ENCODE results near the gene ASCC1.
"Not testable (repeated sequence)": the region's sequence is repeated elsewhere in the genome, so short reads cannot be mapped to it uniquely, and the experiment has no call there.

Gene ASCC1

DNA sequence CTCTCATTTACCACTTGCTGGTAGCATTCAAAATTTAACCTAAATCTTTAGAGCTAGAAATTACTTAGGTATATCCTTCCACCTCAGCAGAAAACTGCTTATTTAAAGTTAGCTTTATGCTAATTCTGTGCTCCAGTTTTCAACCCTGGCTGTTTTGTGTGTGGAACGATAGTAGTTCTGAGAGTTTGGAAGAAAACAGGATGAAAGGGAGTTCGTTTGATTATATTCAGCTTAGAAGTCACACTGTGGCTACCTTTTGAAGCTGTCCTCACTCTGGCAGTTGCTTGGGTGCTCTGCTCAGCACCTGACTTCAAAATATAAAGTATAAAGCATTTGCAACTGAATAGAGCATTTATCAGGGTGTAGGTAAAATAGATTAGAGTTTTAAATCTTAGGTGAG is 2.6 kb upstream of the ASCC1 start:
- Mint-ChIP-seq H3K27ac (peak overlapping the region; percentile 98), H3K36me3 (ENCODE audit: low read depth) (peaks cover 29% of the 10 kb centered on the region), H3K4me1 (peaks cover 69% of the 10 kb centered on the region), H3K4me3 (peak overlapping the region; percentile 99), H3K27me3 (no peaks in the 10 kb centered on the region), H3K9me3 (no peaks in the 10 kb centered on the region)
- DNase-seq, result no peak
- ATAC-seq, result no peak

DNA sequence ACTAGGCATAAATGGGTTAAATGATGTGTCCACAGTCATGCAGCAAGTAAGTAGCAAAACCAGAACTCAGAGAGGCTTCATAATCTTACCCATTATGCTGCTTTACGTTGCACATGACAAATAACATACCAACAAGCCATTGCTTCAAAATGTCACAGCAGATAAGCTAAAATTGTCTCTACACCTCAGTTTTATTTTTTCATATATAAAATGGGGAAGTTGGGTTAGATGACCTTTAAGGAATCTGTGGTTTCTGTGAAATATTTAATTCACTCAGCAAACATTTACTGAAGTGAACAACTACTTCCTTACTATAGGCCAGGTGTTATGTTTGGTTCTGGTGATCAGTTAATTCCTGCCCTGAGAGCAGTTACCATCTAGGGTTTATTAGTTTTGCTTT is 2.2 kb upstream of the ASCC1 start:
- Mint-ChIP-seq H3K27me3 (no peaks in the 10 kb centered on the region), H3K4me3 (peak overlapping the region; percentile 99), H3K27ac (peak overlapping the region; percentile 98), H3K9me3 (no peaks in the 10 kb centered on the region), H3K36me3 (ENCODE audit: low read depth) (peaks cover 25% of the 10 kb centered on the region), H3K4me1 (peaks cover 65% of the 10 kb centered on the region)
- DNase-seq, result no peak
- ATAC-seq, result peak; percentile 77

DNA sequence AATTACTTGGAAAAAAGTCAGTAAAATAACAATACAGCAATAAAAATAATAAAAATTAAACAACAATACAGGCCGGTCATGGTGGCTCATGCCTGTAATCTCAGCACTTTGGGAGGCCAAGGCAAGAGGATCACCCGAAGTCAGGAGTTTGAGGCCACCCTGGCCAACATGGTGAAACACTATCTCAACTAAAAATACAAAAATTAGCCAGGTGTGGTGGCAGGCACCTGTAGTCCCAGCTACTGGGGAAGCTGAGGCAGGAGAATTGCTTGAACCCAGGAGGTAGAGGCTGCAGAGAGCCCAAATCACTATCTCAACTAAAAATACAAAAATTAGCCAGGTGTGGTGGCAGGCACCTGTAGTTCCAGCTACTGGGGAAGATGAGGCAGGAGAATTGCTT is 4.2 kb downstream of the ASCC1 start:
- Mint-ChIP-seq H3K36me3 (ENCODE audit: low read depth) (peaks cover 39% of the 10 kb centered on the region), H3K4me1 (peaks cover 40% of the 10 kb centered on the region)
- H3K27ac Mint-ChIP-seq, DNase-seq, H3K9me3 Mint-ChIP-seq, H3K4me3 Mint-ChIP-seq, H3K27me3 Mint-ChIP-seq, ATAC-seq: not testable (repeated sequence)

DNA sequence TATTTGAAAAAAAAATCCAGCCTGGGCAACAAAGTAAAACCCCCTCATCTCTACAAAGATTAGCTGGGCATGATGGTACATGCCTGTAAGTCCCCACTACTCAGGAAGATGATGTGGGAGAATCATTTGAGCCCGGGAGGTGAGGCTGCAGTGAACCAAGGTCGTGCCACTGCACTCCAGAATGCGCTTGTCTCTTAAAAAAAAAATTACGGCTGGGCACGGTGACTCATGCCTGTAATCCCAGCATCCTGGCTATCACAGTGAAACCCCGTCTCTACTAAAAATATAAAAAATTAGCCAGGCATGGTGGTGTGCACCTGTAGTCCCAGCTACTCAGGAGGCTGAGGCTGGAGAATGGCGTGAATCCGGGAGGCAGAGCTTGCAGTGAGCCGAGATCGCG is 4.7 kb downstream of the ASCC1 start:
- not testable (repeated sequence) for H3K27me3 Mint-ChIP-seq, ATAC-seq, H3K27ac Mint-ChIP-seq, H3K4me3 Mint-ChIP-seq, DNase-seq, H3K9me3 Mint-ChIP-seq
- Mint-ChIP-seq H3K36me3 (ENCODE audit: low read depth) (peaks cover 37% of the 10 kb centered on the region), H3K4me1 (peaks cover 38% of the 10 kb centered on the region)

DNA sequence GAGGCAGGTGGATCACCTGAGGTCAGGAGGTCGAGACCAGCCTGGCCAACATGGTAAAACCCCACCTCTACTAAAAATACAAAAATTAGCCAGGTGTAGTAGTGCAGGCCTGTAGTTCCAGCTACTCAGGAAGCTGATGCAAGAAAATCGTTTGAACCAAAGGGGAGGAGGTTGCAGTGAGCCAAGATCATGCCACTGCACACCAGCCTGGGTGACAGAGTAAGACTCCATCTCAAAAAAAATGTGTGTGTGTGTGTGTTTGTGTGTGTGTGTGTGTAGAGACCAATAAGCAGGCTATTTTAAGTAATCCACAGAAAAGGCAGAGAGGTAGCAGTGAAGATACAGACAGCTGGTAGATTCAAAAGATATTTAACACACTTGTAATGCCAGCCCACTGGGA is 7.5 kb downstream of the ASCC1 start:
- DNase-seq, H3K9me3 Mint-ChIP-seq, H3K27me3 Mint-ChIP-seq, ATAC-seq, H3K4me3 Mint-ChIP-seq: not testable (repeated sequence)
- peaks cover 38% of the 10 kb centered on the region for H3K36me3 Mint-ChIP-seq (ENCODE audit: low read depth)
- peaks cover 22% of the 10 kb centered on the region for H3K4me1 Mint-ChIP-seq
- peak overlapping the region; percentile 88 for H3K27ac Mint-ChIP-seq

DNA sequence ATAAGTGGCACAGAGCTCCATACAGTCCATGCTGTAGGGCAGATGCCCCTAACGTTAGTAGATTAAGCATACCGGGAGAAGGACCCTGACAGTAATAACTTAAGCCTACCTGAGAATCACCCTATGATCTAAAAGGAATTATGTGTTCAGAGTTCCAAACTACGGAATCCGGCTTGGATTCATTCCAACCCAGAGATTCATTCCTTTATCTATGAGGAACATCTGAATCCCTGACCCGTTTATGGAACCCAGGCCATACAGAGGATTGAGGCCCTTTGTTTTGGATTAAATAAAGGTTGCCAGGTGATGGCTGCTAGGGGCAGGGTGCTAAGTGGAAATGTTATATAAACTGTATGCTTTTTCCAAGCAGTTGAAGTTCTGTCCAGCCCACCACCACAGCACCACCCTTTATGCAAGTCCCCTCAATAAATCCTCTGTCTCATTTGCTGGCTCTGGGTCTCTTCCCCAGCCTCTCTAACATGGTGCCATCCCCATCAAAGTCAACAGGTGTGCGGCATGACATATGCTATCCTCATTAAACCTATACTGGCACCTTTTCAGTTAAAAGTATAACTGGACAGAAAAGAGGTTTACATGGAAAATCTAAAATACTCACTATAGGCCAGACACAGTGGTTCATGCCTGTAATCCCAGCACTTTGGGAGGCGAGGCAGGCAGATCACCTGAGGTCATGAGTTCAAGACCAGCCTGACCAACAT is 9.4 kb downstream of the ASCC1 start:
- no peaks in the 10 kb centered on the region for H3K9me3 Mint-ChIP-seq
- H3K36me3 Mint-ChIP-seq (ENCODE audit: low read depth), result peaks cover 37% of the 10 kb centered on the region
- H3K4me1 Mint-ChIP-seq, result peaks cover 16% of the 10 kb centered on the region
- H3K27me3 Mint-ChIP-seq, result no peaks in the 10 kb centered on the region
- ATAC-seq (no peak), DNase-seq (no peak)
- no peak overlapping the region for H3K4me3 Mint-ChIP-seq
- H3K27ac Mint-ChIP-seq, result no peak overlapping the region

DNA sequence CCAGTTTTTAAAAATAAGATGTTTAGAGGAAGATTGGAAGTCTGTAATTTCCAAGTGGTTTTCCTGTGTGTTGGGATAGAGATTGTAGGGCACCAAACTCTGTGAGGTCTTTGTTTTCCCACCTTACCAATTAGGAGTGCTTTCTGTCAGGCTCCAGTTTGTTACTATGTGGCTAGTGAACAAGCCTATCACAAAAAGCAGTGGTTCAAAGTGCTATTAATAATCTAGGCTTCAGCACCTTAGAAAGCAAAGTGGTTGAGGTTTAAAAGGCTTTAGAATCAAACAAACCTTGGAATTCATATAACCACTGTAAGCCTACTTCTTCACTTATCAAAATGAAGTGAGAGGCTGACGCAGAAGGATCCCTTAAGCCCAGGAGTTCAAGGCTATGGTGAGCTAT is 11.4 kb downstream of the ASCC1 start:
- Mint-ChIP-seq H3K4me1 (peaks cover 10% of the 10 kb centered on the region), H3K27ac (no peak overlapping the region), H3K27me3 (no peaks in the 10 kb centered on the region), H3K9me3 (no peaks in the 10 kb centered on the region), H3K36me3 (ENCODE audit: low read depth) (peaks cover 34% of the 10 kb centered on the region), H3K4me3 (no peak overlapping the region)
- ATAC-seq, result no peak
- DNase-seq, result no peak

DNA sequence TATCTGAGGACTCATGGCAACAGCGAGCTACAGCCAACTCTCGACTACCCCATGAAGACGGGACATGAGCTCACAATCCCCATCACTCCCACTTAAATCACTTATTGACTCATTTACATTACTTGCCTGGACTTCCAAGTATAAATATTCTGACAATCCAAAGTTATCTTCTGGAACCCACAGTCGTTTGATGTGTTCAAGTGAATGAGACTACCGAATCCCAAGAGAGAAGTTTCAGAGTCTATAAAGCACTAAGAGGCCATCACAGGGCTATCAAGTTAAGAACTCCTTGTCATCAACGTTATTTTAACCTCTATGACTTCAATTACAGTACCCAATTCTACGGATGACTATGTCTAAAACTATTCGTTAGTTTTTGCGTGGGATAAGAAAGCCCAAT is 11.8 kb downstream of the ASCC1 start:
- Mint-ChIP-seq H3K4me3 (no peak overlapping the region), H3K4me1 (peaks cover 10% of the 10 kb centered on the region), H3K36me3 (ENCODE audit: low read depth) (peaks cover 35% of the 10 kb centered on the region), H3K9me3 (no peaks in the 10 kb centered on the region), H3K27ac (no peak overlapping the region), H3K27me3 (no peaks in the 10 kb centered on the region)
- no peak for ATAC-seq
- DNase-seq, result no peak

DNA sequence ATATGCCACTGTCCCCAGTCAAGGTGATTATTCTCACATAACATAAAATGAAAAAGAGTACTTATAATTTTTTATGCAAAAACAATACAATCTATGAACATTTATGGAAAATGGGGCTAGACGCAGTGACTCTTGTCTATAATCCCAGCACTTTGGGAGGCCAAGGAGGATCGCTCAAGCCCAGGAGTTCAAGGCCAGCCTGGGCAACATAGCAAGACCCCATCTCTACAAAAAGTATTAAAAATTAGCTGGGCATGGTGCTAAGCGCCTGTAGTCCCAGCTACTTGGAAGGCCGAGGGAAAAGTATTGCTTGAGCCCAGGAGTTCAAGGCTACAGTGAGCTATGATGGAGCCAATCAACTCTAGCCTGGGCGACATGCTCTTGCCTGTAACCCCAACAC is 14.8 kb downstream of the ASCC1 start:
- no peaks in the 10 kb centered on the region for H3K9me3 Mint-ChIP-seq

DNA sequence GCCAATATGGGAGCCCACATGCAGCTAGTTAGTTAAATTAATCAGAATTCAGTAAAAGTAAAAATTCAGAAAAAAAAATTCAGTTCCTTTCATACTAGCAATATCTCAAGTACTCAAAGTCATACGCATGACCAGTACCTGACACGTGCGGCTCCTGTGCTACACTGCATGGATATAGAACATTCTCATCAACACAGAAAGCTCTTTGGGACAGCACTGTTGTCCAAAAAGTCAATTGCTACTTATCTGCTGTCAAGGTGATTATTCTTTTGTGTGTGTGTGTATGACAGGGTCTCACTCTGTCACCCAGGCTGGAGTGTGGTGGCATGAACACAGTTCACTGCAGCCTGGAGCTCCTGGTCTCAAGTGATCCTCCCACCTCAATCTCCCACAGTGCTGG is 15.2 kb downstream of the ASCC1 start:
- no peak overlapping the region for H3K4me3 Mint-ChIP-seq
- H3K36me3 Mint-ChIP-seq (ENCODE audit: low read depth), result peaks cover 29% of the 10 kb centered on the region

More for the DNA sequence above, 14.8 kb downstream of the ASCC1 start:
- no peaks in the 10 kb centered on the region for H3K4me1 Mint-ChIP-seq
- no peak overlapping the region for H3K4me3 Mint-ChIP-seq
- ATAC-seq, result no peak
- H3K36me3 Mint-ChIP-seq (ENCODE audit: low read depth), result peaks cover 26% of the 10 kb centered on the region
- no peak overlapping the region for H3K27ac Mint-ChIP-seq
- DNase-seq, result no peak
- no peaks in the 10 kb centered on the region for H3K27me3 Mint-ChIP-seq

DNA sequence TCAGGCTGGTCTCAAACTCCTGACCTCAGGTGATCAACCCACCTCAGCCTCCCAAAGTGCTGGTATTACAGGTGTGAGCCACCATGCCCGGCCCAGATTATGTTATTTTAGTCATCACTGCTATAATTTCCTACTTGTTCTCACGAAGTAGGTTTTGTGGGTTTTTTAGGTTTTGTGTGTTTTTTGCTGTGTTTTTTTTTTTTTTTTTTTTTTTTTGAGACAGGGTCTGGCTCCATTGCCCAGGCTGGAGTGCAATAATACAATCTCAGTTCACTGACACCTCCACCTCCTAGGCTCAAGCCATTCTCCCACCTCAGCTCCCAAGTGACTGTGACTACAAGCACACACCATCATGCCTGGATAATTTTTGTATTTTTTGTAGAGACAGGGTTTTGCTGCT is 21.1 kb downstream of the ASCC1 start:
- ATAC-seq (no peak), DNase-seq (no peak)
- no peaks in the 10 kb centered on the region for H3K27me3 Mint-ChIP-seq
- H3K27ac Mint-ChIP-seq, result no peak overlapping the region
- no peak overlapping the region for H3K4me3 Mint-ChIP-seq
- no peaks in the 10 kb centered on the region for H3K4me1 Mint-ChIP-seq
- no peaks in the 10 kb centered on the region for H3K9me3 Mint-ChIP-seq
- H3K36me3 Mint-ChIP-seq (ENCODE audit: low read depth), result peaks cover 30% of the 10 kb centered on the region

More for the DNA sequence above, 15.2 kb downstream of the ASCC1 start:
- no peaks in the 10 kb centered on the region for H3K9me3 Mint-ChIP-seq
- H3K27ac Mint-ChIP-seq, result no peak overlapping the region
- no peak for ATAC-seq
- no peaks in the 10 kb centered on the region for H3K27me3 Mint-ChIP-seq
- no peak for DNase-seq
- H3K4me1 Mint-ChIP-seq, result no peaks in the 10 kb centered on the region

DNA sequence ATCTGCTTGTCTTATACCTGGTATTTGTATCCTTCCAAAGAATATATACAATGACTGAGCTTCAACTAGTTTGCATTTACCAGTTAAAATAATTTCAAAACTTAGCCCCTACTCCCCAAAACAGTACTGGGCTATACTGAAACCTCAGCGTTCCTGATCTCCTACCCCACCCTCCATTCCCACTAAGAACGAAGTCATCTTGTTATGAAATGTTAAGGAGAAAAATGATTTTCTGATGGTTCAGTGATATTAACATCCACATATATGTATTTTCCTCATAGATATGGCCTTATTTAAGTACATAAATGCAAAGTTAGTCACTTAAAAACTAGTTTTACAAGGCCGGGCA is 29.1 kb downstream of the ASCC1 start:
- Mint-ChIP-seq H3K4me3 (no peak overlapping the region), H3K36me3 (ENCODE audit: low read depth) (peaks cover 38% of the 10 kb centered on the region), H3K4me1 (peaks cover 8% of the 10 kb centered on the region), H3K9me3 (peaks cover 7% of the 10 kb centered on the region), H3K27ac (no peak overlapping the region), H3K27me3 (no peaks in the 10 kb centered on the region)
- no peak for ATAC-seq
- no peak for DNase-seq

DNA sequence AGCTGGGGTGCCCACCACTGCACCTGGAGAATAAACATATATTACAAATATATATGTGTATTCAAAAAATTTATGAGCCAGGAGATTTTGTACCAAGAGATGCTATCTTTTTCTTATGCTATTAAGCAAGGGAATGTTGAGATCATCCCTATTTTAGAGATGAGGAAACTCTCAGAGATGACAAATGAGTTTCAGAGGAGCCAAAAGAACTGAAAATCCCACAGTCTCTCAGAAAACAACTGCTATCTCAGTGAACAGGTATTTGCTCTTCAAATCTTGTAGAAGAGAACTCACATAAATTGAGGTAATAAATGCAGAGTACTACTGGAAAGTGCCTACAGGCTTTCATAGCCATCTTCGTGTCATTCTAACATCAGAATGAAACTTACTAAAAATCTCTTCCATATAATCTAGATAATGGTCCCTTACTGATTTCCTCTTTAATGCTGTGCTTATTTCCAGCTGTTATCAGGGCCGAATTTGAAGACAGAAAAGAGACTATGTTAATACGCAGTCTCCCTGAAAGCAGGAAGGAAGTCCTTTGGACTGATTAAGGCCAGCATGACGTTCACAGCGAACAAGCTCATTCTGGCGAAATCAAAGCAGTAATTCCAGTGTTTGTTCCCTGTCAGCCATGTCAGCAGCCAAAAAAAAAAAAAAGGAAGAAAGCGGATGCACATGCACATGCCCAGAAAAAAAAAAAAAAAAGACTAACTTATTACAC is 29.7 kb downstream of the ASCC1 start:
- Mint-ChIP-seq H3K9me3 (peaks cover 7% of the 10 kb centered on the region), H3K27me3 (no peaks in the 10 kb centered on the region), H3K4me1 (peaks cover 8% of the 10 kb centered on the region), H3K36me3 (ENCODE audit: low read depth) (peaks cover 36% of the 10 kb centered on the region), H3K27ac (no peak overlapping the region), H3K4me3 (no peak overlapping the region)
- ATAC-seq (no peak), DNase-seq (no peak)

DNA sequence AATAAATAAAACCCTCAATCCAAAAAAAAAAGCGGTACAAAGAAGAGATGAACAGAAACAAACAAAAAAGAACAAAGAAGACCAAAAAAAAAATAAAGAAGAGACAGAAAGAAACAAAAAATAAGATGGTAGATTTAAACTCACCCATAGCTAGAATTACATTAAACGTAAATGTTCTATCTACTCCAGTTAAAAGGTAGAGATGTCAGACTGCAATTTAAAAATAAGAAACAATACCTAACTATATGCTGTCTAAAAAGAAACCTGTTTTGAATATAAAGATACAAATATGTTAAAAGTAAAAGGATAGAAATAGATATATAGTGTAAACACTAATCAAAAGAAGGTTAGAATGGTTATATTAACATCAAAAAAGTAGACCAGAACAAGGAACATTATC is 31.9 kb downstream of the ASCC1 start:
- H3K4me3 Mint-ChIP-seq, result no peak overlapping the region
- no peaks in the 10 kb centered on the region for H3K27me3 Mint-ChIP-seq
- DNase-seq, result no peak
- peaks cover 8% of the 10 kb centered on the region for H3K4me1 Mint-ChIP-seq
- no peak for ATAC-seq
- H3K27ac Mint-ChIP-seq, result no peak overlapping the region
- H3K36me3 Mint-ChIP-seq (ENCODE audit: low read depth), result peaks cover 38% of the 10 kb centered on the region
- peaks cover 7% of the 10 kb centered on the region for H3K9me3 Mint-ChIP-seq

DNA sequence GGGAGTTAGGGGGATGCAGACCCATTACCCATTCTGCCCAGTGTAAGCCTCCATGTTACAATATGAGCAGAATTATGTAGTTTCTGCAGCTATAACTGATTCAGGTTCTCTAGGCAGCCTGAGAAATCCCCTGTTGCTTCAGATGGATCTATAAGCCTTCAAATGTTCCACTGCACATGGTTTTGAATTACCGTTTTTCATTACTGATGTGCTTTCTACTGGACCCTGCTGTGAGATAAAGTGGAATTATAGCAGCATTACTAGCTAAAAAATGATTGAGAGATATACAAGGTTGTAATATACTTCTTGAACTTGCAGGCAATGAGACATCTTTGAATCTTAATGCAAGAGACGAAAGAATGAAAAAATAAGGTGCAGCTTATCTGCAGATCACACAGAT is 38.6 kb downstream of the ASCC1 start:
- no peak overlapping the region for H3K4me3 Mint-ChIP-seq
- ATAC-seq (no peak), DNase-seq (no peak)
- H3K9me3 Mint-ChIP-seq, result no peaks in the 10 kb centered on the region
- H3K27me3 Mint-ChIP-seq, result no peaks in the 10 kb centered on the region
- peaks cover 9% of the 10 kb centered on the region for H3K4me1 Mint-ChIP-seq
- H3K36me3 Mint-ChIP-seq (ENCODE audit: low read depth), result peaks cover 17% of the 10 kb centered on the region
- H3K27ac Mint-ChIP-seq, result no peak overlapping the region
